ENCODE measurements around the gene VSTM2B.

Gene VSTM2B

DNA sequence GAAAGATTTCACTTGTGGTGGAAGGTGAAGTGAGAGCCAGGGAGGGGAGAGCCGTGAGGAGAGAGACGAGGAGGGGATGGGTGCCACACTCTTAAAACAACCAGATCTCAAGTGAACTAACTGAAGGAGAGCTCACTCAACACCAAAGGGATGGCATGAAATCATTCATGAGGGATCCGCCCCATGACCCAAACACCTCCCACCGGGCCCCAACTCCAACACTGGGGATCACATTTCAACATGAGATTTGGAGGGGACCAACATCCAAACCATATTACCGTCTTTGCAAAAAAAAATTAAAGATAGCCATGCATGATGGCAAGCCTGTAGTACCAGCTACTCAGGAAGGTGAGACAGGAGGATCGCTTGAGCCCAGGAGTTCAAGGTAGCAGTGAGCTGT lies 45.4 kb downstream of the VSTM2B start:
- DNase-seq = no peak

DNA sequence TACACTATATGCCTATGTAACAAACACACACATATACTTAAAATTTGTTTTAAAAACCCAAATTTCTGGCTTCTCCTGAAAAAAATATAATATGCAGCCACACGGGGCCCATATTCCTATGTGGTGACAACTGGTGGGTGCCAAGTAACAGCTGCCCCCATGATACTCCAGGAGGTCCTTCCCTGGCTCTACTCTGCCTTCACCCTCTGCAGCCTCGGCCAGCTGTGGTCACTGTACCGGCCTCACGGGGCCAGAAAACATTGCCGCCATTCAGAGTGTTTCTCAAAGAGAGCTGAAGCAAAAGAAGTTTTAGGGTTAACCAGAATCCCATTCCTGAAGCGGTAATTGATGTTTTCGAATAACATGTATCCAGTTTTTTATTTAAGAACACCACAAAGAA lies 47.7 kb downstream of the VSTM2B start:
- no peak for DNase-seq

DNA sequence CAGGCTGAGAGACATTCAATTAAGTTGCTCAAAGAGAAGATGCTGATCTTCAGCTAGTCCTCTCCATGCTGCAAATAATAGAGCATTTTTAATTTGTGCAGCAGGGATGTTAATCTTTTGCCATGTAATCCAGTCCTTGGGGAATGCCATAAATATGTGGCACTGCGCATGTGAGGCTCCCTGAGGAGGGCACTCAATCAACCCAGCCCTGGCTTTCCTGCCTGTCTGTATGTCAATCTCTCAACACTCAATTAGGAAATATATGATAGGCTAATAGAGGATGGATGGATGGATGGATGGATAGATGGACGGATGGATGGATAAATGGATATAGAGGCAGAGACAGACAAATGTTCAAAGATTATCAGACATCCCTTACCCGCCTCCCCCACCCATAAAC lies 48.7 kb downstream of the VSTM2B start:
- no peak for DNase-seq

DNA sequence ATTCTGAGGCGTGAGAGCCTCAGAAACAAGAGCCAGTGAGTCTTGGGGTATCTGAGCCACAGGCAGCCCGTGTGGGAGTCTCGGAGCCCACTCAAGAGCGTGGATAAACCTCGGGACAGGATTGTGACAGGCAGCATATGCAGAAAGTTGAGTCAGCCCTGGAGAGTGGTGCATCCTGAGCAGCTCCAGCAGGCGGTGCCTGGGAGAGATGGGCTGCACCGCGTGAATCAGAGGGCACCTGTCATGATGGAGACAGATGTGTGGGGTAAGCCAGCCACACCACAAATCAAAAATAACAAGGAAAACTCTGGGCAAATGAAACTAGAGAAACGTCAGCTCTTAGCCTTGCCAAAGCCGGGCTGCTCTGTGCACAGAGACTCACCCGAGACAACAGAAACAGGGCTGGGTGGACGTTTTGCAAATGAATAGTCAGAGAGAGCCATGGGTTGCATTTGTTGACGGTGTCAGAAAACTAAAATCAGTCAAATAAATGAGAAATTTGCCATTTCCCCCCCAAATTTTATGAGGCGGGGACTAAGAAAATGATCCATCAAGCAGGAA lies 50.3 kb downstream of the VSTM2B start:
- no peak for DNase-seq

DNA sequence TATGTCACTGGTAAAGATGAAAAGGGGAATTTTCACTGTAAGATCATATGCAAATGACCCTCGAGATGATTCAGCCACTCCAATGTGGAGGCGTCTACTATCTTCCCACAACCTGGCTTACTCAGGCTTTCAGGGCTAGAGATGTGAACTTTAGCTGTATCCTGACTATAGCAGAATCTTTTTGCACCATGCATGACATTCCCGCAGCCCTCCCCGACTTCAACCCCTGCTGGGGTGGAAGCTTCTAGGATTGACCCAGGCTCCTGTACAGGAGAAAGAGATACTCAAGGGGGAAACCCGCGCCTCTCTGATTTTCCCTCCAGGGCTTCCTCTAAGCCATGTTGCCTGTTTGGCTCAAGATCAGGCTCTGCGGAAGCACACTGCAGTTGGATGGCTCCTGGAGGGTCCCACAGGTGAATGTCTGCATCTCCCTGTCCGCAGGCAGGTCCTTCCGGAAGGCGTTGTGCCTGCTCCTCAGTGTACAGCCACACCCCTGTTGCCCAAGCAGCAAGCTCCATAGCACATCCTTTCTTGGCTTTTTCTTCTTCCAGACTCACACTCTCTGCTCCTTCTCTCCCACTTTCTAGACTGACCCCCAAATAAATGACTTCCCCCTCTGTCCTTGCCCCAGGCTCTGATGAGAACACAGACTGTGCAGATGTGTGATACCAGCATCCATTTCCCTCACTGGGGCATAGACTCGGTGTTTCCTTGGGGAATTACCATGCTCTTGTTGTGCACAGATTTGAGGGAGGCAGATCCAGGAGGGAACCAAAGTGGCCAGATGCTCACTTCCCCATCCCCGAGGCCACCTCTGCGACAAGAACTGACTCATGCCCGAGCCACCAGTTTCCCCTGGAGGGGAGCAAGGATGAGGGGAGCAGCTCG lies 51.2 kb downstream of the VSTM2B start:
- DNase-seq = no peak

DNA sequence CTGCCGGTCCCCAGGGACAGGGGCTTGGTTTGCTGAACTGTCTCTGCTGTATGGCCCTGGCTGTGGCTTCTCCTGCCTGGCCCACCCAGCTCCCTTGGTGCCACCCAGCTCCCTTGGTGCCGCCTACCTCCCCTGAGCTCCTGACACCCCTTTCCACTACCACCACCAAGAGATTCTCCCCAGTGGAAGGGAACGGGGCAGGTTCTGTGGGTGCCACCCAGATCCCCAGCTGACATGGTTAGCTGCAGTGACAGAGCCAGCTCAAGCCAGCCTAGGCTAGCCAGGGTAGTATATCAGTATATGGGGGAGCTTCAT lies 51.8 kb downstream of the VSTM2B start:
- DNase-seq = no peak

DNA sequence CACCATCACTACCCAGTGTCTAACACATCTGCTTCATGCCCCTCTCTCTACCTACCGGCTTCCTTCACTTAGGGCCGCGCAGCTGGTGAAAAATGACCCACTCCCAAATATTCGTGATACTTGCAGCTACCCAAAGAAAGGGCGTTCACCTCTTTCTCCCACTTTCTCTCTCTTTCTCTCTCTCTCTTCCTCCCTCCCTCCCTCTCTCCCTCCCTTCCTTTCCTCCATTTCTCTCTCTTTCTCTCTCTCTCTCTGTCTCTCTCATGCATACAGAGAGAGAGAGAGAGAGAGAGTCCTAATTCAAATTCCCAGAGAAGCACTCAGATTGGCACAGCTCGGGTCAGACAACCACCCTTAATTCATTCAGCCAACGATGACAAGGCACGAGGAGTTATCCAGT lies 52.6 kb downstream of the VSTM2B start:
- no peak for DNase-seq

DNA sequence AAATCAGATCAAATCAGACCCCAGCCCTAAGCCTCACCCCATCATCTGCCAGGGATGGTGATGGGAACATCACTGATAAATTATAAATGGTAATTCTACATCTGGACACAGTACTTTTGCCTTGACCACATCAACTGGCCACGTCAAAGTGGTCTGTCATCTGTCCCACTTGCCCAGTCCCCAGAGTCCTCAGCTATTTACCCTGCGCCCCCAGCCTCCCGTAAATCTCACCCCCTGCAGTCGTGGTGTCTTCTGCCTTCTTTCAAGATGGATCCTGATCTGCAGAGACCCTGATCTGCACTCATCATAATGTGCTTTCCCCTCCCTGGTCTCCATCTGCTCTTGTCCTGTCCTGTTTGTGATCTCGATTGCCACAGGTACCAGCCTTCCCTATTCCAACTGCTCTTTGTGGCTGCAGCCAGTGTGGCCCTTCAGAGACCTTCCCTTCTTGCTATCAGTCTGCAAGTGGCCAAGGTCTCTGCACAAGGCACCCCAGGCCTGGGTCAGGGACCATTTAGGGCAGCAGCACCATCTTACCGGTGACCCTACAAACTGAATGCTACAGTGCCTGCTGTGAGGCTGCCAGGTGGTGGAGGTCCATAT lies 53.6 kb downstream of the VSTM2B start:
- no peak for DNase-seq

DNA sequence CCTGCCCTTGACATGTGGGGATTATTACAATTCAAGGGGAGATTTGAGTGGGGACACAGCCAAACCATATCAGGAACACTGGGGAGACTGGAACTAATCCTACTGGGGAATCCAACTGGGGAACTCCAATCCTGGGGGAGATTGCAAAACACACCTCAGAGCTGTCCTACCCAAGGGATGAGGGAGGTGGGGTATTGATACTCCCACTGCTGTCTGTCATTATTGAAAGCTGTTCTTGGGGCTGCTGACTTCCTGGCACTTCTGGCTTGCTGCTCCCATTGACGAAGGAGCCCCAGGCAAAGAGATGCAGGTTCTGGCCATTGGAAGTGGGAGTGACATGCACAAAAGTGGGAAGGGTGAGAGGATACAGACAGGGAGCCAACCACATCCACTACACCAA lies 55.6 kb downstream of the VSTM2B start:
- no peak for DNase-seq

DNA sequence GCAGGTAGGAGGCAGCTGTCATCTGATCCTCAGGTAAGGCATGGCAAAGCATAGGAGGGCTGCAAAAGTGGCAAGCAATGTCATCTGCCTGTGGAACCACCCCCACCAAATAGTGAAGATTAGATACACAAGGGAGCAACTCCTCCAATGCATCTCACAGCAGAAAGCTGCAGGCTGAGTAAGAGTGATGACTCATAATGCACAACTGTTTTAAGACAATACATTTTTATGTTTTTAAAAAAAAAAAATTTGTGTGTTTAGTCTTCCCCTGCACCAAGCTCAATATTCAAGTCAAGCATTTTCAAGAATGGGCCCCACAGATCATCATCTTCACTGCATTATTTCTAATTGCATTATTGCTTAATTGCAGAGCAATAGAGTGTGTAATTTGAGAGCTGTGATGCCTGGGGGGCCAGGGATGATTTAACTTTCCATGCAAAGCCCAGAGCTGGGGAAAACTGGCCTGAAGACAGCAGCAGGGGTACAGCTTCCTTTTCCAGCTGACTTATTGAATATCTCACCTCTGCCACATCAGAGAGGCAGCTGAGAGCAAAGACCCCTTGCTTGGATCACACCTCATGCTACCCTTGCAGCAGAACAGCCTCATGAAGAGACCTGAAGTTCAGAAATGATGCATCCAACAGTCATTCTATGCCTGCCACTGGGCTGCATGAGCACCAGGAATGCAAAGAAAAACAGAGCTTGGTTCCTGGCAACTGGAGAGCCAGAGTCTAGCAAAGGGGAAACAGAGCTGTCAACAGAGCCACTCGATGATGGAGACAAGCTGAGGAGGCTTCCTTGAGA lies 57.6 kb downstream of the VSTM2B start:
- DNase-seq = no peak

DNA sequence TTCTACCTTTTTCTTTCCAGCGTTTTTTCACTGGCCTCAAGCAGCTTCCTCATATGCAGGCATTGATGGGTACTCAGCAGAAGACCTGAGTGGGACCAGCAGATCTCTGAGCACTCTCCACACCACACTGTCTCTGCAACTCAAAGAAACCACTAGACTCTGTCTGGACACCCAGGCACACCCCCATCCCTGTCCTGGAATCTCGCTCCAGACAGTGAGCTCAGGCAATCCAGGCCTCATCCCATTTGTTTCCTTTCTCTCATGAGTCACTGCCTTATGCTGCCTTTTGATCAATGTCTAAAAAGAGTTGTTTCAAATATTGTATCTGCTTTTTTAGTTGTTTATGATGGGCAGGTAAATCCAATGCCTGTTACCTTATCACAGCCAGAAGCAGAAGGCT lies 60.6 kb downstream of the VSTM2B start:
- DNase-seq = no peak

DNA sequence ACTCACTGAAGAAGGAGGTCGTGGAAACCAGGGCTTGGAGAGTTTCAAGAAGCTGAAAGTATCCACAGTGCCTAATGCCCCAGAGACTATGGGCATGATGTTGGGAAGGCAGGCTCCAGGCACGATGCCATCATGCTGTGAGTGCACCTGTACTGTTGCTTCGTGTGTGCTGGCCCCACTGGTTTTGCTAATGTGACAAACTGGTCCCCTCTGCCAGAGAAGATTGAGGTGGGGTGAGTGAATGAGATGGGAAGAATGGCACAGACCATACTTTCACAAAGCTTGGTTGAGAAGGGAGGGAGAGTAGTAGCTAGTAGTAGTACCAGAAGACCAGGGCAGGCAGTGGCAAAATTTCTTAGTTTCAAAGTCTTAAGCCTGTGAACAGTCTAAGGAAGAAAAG lies 61.3 kb downstream of the VSTM2B start:
- DNase-seq = no peak

DNA sequence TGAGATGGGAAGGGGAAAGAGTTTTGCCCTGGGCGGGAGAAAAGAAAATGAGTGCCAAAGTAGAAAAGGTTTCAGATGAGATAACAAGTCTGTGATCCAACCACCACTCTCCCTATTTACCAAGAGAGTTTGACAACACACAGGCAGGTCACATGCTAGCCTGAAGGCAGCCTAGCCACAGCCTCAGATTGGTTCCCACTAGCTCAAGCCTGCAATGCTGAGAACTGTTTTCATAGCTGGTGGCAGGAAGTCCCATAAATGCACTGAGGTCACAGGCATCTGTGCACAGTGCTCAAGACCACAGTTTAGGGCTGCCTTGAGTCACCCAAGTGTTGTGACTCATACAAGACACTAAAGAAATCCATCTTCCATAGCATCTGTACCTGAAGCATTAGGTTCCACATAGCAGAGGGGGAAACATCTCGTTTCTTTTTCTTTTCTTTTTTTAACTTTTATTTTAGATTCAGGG lies 61.8 kb downstream of the VSTM2B start:
- DNase-seq = no peak

DNA sequence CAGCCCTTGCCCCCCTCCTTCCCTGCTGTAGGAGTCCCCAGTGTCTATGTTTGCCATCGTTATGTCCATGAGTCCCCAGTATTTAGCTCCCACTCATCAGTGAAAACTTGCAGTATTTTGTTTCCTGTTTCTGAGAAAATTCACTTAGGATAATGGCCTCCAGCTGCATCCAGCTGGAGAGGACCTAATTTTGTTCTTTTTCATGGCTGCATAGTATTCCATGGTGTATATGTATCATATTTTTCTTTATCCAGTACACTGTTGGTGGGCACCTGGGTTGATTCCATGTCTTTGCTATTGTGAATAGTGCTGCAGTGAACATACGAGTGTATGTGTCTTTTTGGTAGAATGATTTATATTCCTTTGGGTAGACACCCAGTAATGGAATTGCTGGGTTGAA lies 62.3 kb downstream of the VSTM2B start:
- DNase-seq = no peak

DNA sequence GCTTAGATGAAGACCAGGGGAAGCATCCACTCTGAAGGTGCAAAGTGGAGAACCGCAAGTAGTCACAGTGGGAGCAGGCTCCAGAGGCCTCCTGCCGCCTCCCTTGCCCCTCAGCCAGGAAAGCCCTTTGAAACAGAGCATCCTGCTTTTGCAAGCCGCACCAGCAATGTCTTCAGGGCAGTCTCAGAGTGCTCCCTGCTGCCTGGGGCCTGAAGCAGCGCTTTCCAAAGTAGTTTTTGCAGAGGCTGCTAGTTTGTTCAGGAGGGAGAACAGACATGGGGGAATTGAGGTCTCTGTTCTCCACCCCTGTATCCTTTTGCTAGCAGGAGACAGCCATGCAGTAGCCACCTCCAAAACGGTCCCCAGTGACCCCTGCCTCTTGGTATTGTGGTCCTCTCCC lies 64.5 kb downstream of the VSTM2B start:
- DNase-seq = no peak

DNA sequence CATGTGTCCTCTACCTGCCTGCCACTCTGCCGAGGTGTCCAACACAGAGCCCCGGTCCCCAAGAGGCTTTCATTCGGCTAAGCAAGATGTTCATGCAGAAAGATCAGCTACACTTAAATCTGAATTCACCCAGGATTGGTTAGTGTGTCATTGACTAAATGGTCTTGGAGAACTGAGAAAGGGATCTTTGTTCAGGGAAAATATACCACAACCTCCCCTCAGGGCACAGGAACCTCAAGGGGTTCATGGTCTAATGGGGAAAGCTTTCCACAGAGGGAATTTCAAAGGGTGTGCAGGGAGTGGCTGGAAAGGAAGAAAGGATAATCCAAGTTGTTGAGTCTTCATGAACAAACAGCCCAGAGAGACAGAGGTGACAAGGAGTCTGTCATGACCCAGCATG lies 65.9 kb downstream of the VSTM2B start:
- no peak for DNase-seq

DNA sequence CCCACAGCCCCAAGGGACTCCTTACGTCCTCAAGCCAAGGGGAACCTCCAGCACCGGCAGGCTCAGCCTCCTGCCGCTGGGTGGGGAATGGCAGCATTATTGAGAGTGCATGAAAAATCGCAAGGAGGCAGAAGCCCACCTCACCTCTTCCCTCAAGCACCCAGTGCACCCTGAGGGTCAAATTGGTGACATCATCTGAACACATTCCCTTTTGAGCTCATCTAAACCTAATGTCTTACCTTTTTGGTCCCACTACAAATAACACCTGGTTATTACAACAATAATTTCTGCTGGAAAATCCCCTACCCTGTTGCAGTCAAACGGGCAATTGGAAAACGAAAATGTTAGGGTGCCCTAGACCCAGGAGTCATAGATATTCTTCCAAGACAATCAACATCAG lies 68.1 kb downstream of the VSTM2B start:
- DNase-seq = no peak

DNA sequence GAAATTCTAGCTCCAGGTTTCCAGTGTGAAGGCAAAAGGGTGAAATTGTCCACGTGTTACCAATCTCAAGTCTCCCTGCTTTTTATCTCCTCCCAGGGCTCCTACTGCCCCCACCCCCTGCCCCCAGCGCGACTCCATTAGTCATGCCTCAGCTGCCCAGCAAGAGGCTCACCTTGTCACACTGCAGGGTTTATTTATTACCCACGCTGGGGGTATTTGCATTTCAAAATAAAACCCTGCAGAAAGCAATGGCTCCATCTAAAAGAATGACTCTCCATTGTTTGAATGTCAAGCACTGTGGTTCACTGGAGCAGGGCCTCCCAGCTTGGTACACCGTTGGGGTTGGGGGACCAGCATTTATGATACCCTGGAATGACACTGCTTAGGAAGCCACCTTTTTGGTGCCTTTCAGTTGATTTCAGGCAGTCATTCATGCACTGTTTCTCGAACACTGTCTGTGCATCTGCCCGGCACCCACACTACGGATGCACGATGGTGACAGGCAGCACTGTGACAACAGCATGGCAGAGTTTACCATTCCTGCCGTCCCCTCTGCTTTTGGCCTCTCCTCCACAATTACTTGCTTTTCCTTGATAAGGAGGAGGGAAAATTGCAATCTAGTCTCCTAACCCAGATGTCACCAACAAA lies 70.4 kb downstream of the VSTM2B start:
- no peak for DNase-seq

DNA sequence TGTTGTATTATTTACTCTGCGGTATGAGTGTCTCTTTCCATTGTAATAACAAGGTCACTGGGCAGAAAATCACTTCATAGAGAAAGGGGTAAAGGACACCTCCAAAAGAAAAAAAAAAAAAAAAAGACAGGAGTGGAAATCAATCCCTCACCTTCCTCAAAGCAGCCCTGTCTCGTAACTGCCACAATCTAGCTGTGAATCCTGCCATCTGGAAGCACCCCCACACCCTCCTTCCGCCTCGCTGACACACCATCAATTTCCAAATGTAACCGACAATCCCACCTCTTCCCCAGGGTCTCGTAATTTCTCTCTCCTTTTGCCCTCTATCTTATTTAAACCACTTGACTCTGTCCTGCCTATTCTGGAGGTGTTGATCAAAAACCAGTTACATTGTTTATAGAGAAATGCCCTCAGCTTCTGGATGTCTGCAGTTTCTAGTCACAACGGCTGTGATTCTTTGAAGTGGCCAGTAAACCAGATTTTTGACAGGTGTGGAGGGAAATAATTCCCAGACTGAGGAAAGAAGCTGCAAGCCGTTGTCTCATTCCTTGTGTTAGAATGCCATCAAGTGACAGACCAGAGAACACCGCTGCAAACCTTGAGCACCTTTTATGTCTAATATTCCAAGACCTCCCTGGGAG lies 71.2 kb downstream of the VSTM2B start:
- DNase-seq = no peak

DNA sequence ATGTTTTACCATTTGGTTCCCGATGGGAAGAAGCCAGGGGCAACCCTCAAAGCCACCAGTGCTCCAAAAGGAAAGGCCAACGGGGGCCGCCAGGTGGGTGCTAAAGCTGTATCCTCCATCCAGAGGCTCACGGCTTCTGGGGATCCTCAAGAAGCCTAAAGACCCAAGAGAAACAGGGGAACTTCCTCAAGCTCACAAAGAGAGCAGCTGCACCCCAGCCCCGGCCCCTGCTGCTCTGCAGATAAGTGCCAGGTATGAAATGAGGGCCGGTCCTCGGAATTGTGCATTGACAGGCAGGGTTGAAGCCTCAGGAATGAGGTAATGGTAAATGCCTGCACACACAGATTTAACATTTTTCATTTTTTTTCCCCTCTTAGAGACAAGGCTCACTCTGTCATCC lies 72.2 kb downstream of the VSTM2B start:
- DNase-seq = no peak

DNA sequence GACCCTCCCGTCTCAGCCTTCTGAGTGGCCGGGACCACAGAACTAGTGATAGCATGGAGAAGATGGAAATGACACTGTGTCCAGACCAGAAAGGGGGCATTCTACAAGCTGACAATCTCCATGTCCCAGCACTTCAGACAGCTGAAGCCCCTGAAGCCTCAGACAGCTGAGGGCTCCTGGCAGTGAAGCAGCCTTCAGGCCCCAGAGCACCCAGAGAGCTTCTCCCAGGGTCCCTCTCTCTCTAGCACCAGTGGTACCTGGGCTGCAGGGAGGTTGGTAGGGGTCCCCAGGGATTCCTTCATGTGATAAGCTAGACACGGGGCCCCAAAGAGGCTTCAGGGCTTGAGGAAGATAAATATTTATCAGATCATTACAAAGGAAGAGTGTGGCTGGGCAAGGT lies 72.7 kb downstream of the VSTM2B start:
- no peak for DNase-seq

DNA sequence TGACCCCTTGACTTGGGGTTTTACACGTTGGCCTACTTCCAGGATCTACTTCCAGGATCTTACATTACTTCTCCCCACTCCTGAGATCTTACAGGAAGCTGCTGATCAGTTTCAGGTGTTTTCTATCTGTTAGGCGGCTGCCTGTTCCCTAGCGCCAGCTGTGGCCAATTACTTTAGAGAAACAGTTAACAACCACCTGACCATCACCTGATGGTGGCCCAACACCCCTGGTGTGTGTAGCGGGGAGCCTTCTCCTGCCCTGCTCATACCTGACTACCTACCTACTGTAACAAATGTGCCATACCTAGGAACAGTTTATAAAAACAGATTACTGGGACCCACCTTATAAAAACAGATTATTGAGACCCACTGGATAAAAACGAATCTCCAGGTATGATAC lies 77.5 kb downstream of the VSTM2B start:
- DNase-seq = no peak
